ENCODE data around the gene BUD31.
"Not testable (repeated sequence)": the region's sequence is repeated elsewhere in the genome, so short reads cannot be mapped to it uniquely, and the experiment has no call there.

DNA sequence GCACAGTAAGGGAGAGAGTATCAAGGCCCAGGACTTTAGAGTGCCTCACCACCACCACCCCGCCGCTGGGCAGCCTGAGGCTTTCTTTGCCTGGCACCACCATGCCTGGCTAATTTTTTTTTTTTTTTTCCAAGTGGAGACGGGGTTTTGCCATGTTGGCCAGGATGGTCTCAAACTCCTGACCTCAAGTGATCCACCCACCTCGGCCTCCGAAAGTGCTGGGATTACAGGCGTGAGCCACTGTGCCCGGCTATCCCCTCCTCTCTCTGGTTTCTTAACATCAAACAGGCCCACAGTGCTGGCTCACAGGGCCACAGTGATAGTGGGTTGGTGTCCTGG lies 29.1 kb upstream of the BUD31 start:
- TF ChIP-seq FIP1L1 (IDR thresholded peaks at IDR 0.05; ENCODE audit: low read depth, low read length, poor library complexity, severe bottlenecking); TRIM24 (IDR thresholded peaks at IDR 0.05); MAFK (IDR thresholded peaks at IDR 0.05; ENCODE audit: low read length); ETV6 (IDR thresholded peaks at IDR 0.05; ENCODE audit: borderline replicate concordance in 1 of 2, low read depth in 2 of 2, low read length in 1 of 2); ETV6 (CRISPR knock-in tag; IDR thresholded peaks at IDR 0.05; ENCODE audit: borderline replicate concordance); ZNF561 (CRISPR knock-in tag; conservative IDR thresholded peaks at IDR 0.05); BRD4 (IDR thresholded peaks at IDR 0.05); ZNF311 (CRISPR knock-in tag; IDR thresholded peaks at IDR 0.05); RCOR1 (IDR thresholded peaks at IDR 0.05; ENCODE audit: borderline replicate concordance in 1 of 2, low read depth in 2 of 2, low read length in 2 of 2); SP1 (CRISPR knock-in tag; IDR thresholded peaks at IDR 0.05): not testable (repeated sequence)
- TF ChIP-seq, protein P1, sequence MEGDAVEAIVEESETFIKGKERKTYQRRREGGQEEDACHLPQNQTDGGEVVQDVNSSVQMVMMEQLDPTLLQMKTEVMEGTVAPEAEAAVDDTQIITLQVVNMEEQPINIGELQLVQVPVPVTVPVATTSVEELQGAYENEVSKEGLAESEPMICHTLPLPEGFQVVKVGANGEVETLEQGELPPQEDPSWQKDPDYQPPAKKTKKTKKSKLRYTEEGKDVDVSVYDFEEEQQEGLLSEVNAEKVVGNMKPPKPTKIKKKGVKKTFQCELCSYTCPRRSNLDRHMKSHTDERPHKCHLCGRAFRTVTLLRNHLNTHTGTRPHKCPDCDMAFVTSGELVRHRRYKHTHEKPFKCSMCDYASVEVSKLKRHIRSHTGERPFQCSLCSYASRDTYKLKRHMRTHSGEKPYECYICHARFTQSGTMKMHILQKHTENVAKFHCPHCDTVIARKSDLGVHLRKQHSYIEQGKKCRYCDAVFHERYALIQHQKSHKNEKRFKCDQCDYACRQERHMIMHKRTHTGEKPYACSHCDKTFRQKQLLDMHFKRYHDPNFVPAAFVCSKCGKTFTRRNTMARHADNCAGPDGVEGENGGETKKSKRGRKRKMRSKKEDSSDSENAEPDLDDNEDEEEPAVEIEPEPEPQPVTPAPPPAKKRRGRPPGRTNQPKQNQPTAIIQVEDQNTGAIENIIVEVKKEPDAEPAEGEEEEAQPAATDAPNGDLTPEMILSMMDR (IDR thresholded peaks at IDR 0.05 in 2 of 3, conservative IDR thresholded peaks at IDR 0.05 in 1 of 3; ENCODE audit: insufficient read depth in 2 of 3, low read depth in 1 of 3, low read length in 3 of 3) = not testable (repeated sequence)
- TF ChIP-seq, protein P2, sequence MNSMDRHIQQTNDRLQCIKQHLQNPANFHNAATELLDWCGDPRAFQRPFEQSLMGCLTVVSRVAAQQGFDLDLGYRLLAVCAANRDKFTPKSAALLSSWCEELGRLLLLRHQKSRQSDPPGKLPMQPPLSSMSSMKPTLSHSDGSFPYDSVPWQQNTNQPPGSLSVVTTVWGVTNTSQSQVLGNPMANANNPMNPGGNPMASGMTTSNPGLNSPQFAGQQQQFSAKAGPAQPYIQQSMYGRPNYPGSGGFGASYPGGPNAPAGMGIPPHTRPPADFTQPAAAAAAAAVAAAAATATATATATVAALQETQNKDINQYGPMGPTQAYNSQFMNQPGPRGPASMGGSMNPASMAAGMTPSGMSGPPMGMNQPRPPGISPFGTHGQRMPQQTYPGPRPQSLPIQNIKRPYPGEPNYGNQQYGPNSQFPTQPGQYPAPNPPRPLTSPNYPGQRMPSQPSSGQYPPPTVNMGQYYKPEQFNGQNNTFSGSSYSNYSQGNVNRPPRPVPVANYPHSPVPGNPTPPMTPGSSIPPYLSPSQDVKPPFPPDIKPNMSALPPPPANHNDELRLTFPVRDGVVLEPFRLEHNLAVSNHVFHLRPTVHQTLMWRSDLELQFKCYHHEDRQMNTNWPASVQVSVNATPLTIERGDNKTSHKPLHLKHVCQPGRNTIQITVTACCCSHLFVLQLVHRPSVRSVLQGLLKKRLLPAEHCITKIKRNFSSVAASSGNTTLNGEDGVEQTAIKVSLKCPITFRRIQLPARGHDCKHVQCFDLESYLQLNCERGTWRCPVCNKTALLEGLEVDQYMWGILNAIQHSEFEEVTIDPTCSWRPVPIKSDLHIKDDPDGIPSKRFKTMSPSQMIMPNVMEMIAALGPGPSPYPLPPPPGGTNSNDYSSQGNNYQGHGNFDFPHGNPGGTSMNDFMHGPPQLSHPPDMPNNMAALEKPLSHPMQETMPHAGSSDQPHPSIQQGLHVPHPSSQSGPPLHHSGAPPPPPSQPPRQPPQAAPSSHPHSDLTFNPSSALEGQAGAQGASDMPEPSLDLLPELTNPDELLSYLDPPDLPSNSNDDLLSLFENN (IDR thresholded peaks at IDR 0.05; ENCODE audit: low read depth in 2 of 2, low read length in 2 of 2) = not testable (repeated sequence)
- TF ChIP-seq, protein P3, sequence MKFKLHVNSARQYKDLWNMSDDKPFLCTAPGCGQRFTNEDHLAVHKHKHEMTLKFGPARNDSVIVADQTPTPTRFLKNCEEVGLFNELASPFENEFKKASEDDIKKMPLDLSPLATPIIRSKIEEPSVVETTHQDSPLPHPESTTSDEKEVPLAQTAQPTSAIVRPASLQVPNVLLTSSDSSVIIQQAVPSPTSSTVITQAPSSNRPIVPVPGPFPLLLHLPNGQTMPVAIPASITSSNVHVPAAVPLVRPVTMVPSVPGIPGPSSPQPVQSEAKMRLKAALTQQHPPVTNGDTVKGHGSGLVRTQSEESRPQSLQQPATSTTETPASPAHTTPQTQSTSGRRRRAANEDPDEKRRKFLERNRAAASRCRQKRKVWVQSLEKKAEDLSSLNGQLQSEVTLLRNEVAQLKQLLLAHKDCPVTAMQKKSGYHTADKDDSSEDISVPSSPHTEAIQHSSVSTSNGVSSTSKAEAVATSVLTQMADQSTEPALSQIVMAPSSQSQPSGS (CRISPR knock-in tag; IDR thresholded peaks at IDR 0.05) = not testable (repeated sequence)
- TF ChIP-seq, protein P4, sequence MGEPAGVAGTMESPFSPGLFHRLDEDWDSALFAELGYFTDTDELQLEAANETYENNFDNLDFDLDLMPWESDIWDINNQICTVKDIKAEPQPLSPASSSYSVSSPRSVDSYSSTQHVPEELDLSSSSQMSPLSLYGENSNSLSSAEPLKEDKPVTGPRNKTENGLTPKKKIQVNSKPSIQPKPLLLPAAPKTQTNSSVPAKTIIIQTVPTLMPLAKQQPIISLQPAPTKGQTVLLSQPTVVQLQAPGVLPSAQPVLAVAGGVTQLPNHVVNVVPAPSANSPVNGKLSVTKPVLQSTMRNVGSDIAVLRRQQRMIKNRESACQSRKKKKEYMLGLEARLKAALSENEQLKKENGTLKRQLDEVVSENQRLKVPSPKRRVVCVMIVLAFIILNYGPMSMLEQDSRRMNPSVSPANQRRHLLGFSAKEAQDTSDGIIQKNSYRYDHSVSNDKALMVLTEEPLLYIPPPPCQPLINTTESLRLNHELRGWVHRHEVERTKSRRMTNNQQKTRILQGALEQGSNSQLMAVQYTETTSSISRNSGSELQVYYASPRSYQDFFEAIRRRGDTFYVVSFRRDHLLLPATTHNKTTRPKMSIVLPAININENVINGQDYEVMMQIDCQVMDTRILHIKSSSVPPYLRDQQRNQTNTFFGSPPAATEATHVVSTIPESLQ (CRISPR knock-in tag; IDR thresholded peaks at IDR 0.05) = not testable (repeated sequence)
- TF ChIP-seq, protein P5, sequence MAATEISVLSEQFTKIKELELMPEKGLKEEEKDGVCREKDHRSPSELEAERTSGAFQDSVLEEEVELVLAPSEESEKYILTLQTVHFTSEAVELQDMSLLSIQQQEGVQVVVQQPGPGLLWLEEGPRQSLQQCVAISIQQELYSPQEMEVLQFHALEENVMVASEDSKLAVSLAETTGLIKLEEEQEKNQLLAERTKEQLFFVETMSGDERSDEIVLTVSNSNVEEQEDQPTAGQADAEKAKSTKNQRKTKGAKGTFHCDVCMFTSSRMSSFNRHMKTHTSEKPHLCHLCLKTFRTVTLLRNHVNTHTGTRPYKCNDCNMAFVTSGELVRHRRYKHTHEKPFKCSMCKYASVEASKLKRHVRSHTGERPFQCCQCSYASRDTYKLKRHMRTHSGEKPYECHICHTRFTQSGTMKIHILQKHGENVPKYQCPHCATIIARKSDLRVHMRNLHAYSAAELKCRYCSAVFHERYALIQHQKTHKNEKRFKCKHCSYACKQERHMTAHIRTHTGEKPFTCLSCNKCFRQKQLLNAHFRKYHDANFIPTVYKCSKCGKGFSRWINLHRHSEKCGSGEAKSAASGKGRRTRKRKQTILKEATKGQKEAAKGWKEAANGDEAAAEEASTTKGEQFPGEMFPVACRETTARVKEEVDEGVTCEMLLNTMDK (IDR thresholded peaks at IDR 0.05; ENCODE audit: borderline replicate concordance, insufficient read depth, low read depth, low read length, poor library complexity, severe bottlenecking) = not testable (repeated sequence)
